Kidney (tissue), 14 donors: ENCODE results near the gene RHOF. TPM values are rescaled to one million over a fixed set of nuclear protein-coding genes. Genes with fewer than 3 reads are reported as not detected.
A peak's percentile ranks its signal among the peaks of the same experiment; 100 is the strongest.

ENCODE experiments used
- DNase-seq, 5 donors: peaks; one replicate each; pipeline ENCODE4 v3.0.0-alpha.2; 2013 to 2020
- FAIRE-seq: peaks from 2 replicates; lab custom pipeline; 2012; peaks lifted over from hg19 to GRCh38; lab: Jason Lieb, UNC
- H3K27ac ChIP-seq, 2 donors: one replicate each; pipeline ENCODE4 v1.7.0; 2013; ENCODE audit warnings: low read depth in 2 of 2, low read length in 2 of 2, inconsistent platforms in 1 of 2
- H3K27me3 ChIP-seq: one replicate; pipeline ENCODE4 v1.7.1; 2013; ENCODE audit warnings: low read length, inconsistent platforms; ENCODE audit not compliant: control insufficient read depth, insufficient read depth
- H3K36me3 ChIP-seq, 3 donors: one replicate each; pipeline versions ENCODE4 v1.7.0 to v1.7.1; 2013; ENCODE audit warnings: low read length in 3 of 3, control low read depth in 1 of 3, inconsistent platforms in 1 of 3; ENCODE audit not compliant: insufficient read depth in 3 of 3, control insufficient read depth in 2 of 3
- H3K4me1 ChIP-seq, 3 donors: one replicate each; pipeline versions ENCODE4 v1.7.0 to v1.7.1; 2013; ENCODE audit warnings: low read length in 3 of 3, inconsistent platforms in 1 of 3, low read depth in 1 of 3; ENCODE audit not compliant: control insufficient read depth in 2 of 3, insufficient read depth in 2 of 3
- H3K4me3 ChIP-seq, 3 donors: one replicate each; pipeline versions ENCODE4 v1.7.0 to v1.8.1; 2013; ENCODE audit warnings: low read length in 3 of 3, control low read depth in 1 of 3, inconsistent platforms in 1 of 3
- H3K9ac ChIP-seq, 3 donors: one replicate each; pipeline versions ENCODE4 v1.7.0 to v1.7.1; 2013; ENCODE audit warnings: low read length in 3 of 3, control low read depth in 1 of 3, inconsistent platforms in 1 of 3
- H3K9me3 ChIP-seq, 3 donors: one replicate each; pipeline versions ENCODE4 v1.7.0 to v1.7.1; 2013; ENCODE audit warnings: low read length in 3 of 3, control low read depth in 1 of 3, inconsistent platforms in 1 of 3; ENCODE audit not compliant: control insufficient read depth in 2 of 3, insufficient read depth in 1 of 3
- CTCF ChIP-seq: IDR thresholded peaks from 3 replicates; pipeline ENCODE4 v1.5.1; 2012; ENCODE audit warnings: mild to moderate bottlenecking, moderate library complexity, borderline replicate concordance; ENCODE audit not compliant: insufficient read depth; ENCODE audit errors: extremely low read depth
- intact Hi-C: fragments of 100-400 bp; cut with DNase I; formaldehyde crosslinking; loops from one replicate; pipeline ENCODE4 v1.11.1; 2022
- polyA plus RNA-seq: library from polyadenylated mRNA; stranded (reverse); fragments of 350-450 nt; fragmentation: Illumina TruSeq; extraction: RNeasy Lipid Tissue Mini Kit (QIAGEN cat#74804); gene quantifications from one replicate; pipeline ENCODE4 v1.2.3, GENCODE V29; 2014; ENCODE audit warnings: low read depth, low replicate concordance; ENCODE audit not compliant: insufficient read depth
- total RNA-seq: library from RNA; stranded (reverse); fragmentation: NEBNext Ultra II Directional; extraction: Animal tissue kit (Norgen Biotek cat#: 25700); gene quantifications from one replicate; pipeline ENCODE4 v1.2.1, GENCODE V29; 2021
- donor health status: control.
- donor health status: control.
- donor health status: control.
- donor health status: control.
- donor health status: control.
- donor health status: DM: yes; HTN: yes; CAD: no.
- donor health status: Normal renal cell carcinoma (clear cell type).

The RHOF gene
- total and polyA plus RNA-seq, 2 donors from 2014 or later, result 23.9 to 42.6 TPM

DNA sequence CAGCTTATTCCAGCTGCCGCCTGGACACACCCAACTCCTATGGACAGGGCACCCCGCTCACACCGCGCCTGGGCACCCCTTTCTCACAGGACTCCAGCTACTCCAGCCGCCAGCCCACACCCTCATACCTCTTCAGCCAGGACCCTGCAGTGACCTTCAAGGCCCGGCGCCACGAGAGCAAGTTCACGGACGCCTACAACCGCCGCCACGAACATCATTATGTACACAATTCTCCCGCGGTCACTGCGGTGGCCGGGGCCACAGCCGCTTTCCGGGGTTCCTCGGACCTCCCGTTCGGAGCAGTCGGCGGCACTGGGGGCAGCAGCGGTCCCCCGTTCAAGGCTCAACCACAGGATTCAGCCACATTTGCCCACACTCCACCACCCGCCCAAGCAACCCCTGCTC lies 16.2 kb upstream of the RHOF start:
- intact Hi-C loops, result no loop called here
- Histone ChIP-seq H3K9me3 (no peaks in the 10 kb centered on the region), H3K4me3 (no peak overlapping the region), H3K27ac (no peak overlapping the region), H3K27me3 (no peaks in the 10 kb centered on the region), H3K4me1 (peaks cover 0 to 43% (median 17%) of the 10 kb centered on the region in 3 donors), H3K36me3 (peaks cover 0 to 38% (median 13%) of the 10 kb centered on the region in 3 donors), H3K9ac (no peak overlapping the region)
- peak in 1 of 5 donors; percentile 80 for DNase-seq
- no peak for FAIRE-seq
- TF ChIP-seq CTCF, result no peak

GRCh38 chr12:121808623-121809022 lies 15.1 kb upstream of the RHOF start:
- Histone ChIP-seq H3K36me3 (peaks cover 0 to 34% (median 9%) of the 10 kb centered on the region in 3 donors), H3K9ac (no peak overlapping the region), H3K4me3 (no peak overlapping the region), H3K4me1 (peaks cover 0 to 40% (median 17%) of the 10 kb centered on the region in 3 donors), H3K27me3 (no peaks in the 10 kb centered on the region), H3K27ac (no peak overlapping the region), H3K9me3 (no peaks in the 10 kb centered on the region)
- intact Hi-C loops, result no loop called here
- FAIRE-seq (no peak), DNase-seq (no peak)
- no peak for TF ChIP-seq CTCF

- no peak for FAIRE-seq
- peak in 2 of 5 donors; percentile 41 to 60 for DNase-seq
- H3K36me3 ChIP-seq, result peaks cover 0 to 30% (median 9%) of the 10 kb centered on the region in 3 donors
- H3K4me1 ChIP-seq, result peaks cover 0 to 32% (median 11%) of the 10 kb centered on the region in 3 donors
- no peak overlapping the region for H3K9ac ChIP-seq
- no peak overlapping the region for H3K27ac ChIP-seq
- intact Hi-C loops, result no loop called here
- no peaks in the 10 kb centered on the region for H3K27me3 ChIP-seq
- no peaks in the 10 kb centered on the region for H3K9me3 ChIP-seq
- H3K4me3 ChIP-seq, result no peak overlapping the region
- TF ChIP-seq CTCF, result no peak
Observed at GRCh38 chr12:121807642-121808347, 14.3 kb upstream of the RHOF start.
